D341Med (cell line): ENCODE results near the gene HYLS1.

Experiments used
- DNase-seq: peaks from one replicate; pipeline ENCODE4 v3.0.0; 2012; ENCODE audit warnings: low spot score

Gene HYLS1

GRCh38 chr11:125949271-125950177 is 62.1 kb downstream of the HYLS1 start:
- no peak for DNase-seq

DNA sequence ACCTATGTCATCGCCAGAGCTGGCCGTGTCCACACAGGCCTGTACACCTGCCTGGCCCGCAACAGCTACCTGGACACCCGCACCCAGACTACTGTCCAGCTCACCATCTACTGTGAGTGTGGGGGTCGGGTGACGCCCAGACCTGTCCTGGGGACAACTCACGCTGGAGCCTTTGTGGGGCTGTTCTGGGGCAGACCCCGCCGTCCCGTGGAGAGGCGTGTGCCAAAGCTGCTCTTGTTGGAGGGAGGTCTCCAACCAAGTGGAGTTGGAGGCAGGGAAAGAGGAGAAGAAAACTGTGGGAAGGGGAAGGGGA is 62.7 kb downstream of the HYLS1 start:
- no peak for DNase-seq
